DMS53 treated with DMSO at 0.1 percent for 48 hours (cell line): ENCODE data around the gene AKAP6.
"Not testable (repeated sequence)": the region's sequence is repeated elsewhere in the genome, so short reads cannot be mapped to it uniquely, and the experiment has no call there.

ENCODE experiments used
- DNase-seq: peaks from one replicate; lab custom pipeline; 2025; ENCODE audit not compliant: unreplicated experiment; lab: John Stamatoyannopoulos, UW

Gene AKAP6

GRCh38 chr14:32728976-32729375, 399.9 kb downstream of the AKAP6 start:
- no peak for DNase-seq

- no peak for DNase-seq
These were observed 402.2 kb downstream of the AKAP6 start for GRCh38 chr14:32731249-32731648.

- no peak for DNase-seq
These were observed 403.9 kb downstream of the AKAP6 start for GRCh38 chr14:32733015-32733414.

GRCh38 chr14:32734261-32734660, 405.2 kb downstream of the AKAP6 start:
- DNase-seq = no peak

- no peak for DNase-seq
These were observed 408.5 kb downstream of the AKAP6 start for GRCh38 chr14:32737621-32738020.

- no peak for DNase-seq
These were observed 409.2 kb downstream of the AKAP6 start for GRCh38 chr14:32738206-32738871.

GRCh38 chr14:32744811-32745445, 415.8 kb downstream of the AKAP6 start:
- DNase-seq = no peak

GRCh38 chr14:32754209-32754608, 425.1 kb downstream of the AKAP6 start:
- DNase-seq = no peak

GRCh38 chr14:32756173-32756572, 427.1 kb downstream of the AKAP6 start:
- no peak for DNase-seq

- DNase-seq = no peak
These were observed 427.7 kb downstream of the AKAP6 start for GRCh38 chr14:32756775-32757174.

GRCh38 chr14:32757568-32757967, 428.5 kb downstream of the AKAP6 start:
- DNase-seq = no peak

- no peak for DNase-seq
These were observed 432.4 kb downstream of the AKAP6 start for GRCh38 chr14:32761381-32761968.

- DNase-seq = no peak
These were observed 433.8 kb downstream of the AKAP6 start for GRCh38 chr14:32762886-32763285.

GRCh38 chr14:32763673-32764072, 434.6 kb downstream of the AKAP6 start:
- no peak for DNase-seq

- DNase-seq = no peak
These were observed 435.0 kb downstream of the AKAP6 start for GRCh38 chr14:32764131-32764530.

GRCh38 chr14:32770422-32770821, 441.3 kb downstream of the AKAP6 start:
- no peak for DNase-seq

GRCh38 chr14:32774214-32774613, 445.1 kb downstream of the AKAP6 start:
- peak; percentile 5 for DNase-seq

- no peak for DNase-seq
These were observed 450.7 kb downstream of the AKAP6 start for GRCh38 chr14:32779840-32780239.

- DNase-seq = no peak
These were observed 455.3 kb downstream of the AKAP6 start for GRCh38 chr14:32784405-32784804.

GRCh38 chr14:32785585-32785984, 456.5 kb downstream of the AKAP6 start:
- DNase-seq = no peak

GRCh38 chr14:32786886-32787285, 457.8 kb downstream of the AKAP6 start:
- no peak for DNase-seq

GRCh38 chr14:32793033-32793432, 463.9 kb downstream of the AKAP6 start:
- DNase-seq = not testable (repeated sequence)
